Measurements from ENCODE around the gene PVALEF.

Gene PVALEF

DNA sequence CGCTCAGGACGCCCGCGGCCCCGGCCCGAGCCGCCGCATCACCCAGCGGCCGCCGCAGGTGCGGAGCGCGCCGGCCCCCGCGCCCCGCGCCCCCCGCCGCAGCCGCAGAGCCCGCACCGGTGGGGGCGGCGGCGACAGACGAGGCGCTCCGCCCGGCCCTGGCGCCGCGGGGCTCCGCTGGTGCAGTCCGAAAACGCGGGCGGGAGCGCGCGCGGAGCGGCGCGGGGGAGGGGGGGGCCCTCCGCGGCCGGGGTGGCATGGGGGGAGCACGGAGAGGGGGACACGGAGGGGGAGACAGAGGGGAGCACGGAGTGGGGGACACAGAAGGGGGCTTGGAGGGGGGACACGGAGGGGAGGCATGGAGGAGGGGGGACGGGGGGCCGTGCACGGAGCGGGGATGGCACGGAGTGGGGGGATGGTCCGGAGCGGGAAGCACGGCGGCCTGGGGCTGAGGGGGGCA, 756 bp downstream of the PVALEF start, which contains the start of gene AATK:
Gene AATK (minus strand): TSS at position 189 of the 460 bp plus-strand sequence. CDS start 229 bp downstream, outside the sequence.
- peaks cover 36% of the 10 kb centered on the region for H3K27me3 ChIP-seq (ENCODE audit: insufficient read depth, poor library complexity, severe bottlenecking)

DNA sequence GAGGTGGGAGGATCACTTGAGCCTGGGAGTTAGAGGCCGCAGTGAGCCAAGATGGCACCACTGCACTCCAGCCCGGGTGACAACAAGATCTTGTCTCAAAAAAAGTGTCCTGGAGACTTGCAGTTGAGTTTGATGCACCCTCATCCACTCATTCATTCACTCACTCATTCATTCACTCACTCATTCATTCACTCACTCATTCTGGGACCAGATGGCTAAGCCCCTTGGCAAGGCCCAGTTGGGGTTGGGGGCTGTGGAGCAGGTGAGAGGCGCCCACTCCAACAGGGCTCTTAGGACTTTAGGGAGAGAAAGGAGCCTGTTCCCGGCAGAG, 1.9 kb downstream of the PVALEF start:
- Histone ChIP-seq H3K9me3 (ENCODE audit: severe bottlenecking) (no peaks in the 10 kb centered on the region), H3K4me1 (ENCODE audit: insufficient read depth, poor library complexity, severe bottlenecking) (no peaks in the 10 kb centered on the region), H3K27ac (ENCODE audit: poor library complexity, severe bottlenecking) (no peak overlapping the region), H3K27me3 (ENCODE audit: insufficient read depth, poor library complexity, severe bottlenecking) (peaks cover 36% of the 10 kb centered on the region), H3K4me3 (ENCODE audit: severe bottlenecking) (no peak overlapping the region), H3K36me3 (ENCODE audit: low read depth) (no peaks in the 10 kb centered on the region)
- TF ChIP-seq, protein P1, sequence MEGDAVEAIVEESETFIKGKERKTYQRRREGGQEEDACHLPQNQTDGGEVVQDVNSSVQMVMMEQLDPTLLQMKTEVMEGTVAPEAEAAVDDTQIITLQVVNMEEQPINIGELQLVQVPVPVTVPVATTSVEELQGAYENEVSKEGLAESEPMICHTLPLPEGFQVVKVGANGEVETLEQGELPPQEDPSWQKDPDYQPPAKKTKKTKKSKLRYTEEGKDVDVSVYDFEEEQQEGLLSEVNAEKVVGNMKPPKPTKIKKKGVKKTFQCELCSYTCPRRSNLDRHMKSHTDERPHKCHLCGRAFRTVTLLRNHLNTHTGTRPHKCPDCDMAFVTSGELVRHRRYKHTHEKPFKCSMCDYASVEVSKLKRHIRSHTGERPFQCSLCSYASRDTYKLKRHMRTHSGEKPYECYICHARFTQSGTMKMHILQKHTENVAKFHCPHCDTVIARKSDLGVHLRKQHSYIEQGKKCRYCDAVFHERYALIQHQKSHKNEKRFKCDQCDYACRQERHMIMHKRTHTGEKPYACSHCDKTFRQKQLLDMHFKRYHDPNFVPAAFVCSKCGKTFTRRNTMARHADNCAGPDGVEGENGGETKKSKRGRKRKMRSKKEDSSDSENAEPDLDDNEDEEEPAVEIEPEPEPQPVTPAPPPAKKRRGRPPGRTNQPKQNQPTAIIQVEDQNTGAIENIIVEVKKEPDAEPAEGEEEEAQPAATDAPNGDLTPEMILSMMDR (IDR thresholded peaks at IDR 0.05; ENCODE audit: poor library complexity, severe bottlenecking): no peak
- ATAC-seq (ENCODE audit: low read depth) (no peak), DNase-seq (ENCODE audit: low spot score) (no peak)

More for the DNA sequence above, 756 bp downstream of the PVALEF start, which contains the start of gene AATK:
- H3K4me3 ChIP-seq (ENCODE audit: severe bottlenecking): peak within 1 kb of the TSS; percentile 17
- H3K9me3 ChIP-seq (ENCODE audit: severe bottlenecking): no peaks in the 10 kb centered on the region
- ATAC-seq (ENCODE audit: low read depth) (no peak), DNase-seq (ENCODE audit: low spot score) (no peak)
- TF ChIP-seq, protein P1 (IDR thresholded peaks at IDR 0.05; ENCODE audit: poor library complexity, severe bottlenecking): no peak
- no peak within 1 kb of the TSS for H3K27ac ChIP-seq (ENCODE audit: poor library complexity, severe bottlenecking)
- H3K36me3 ChIP-seq (ENCODE audit: low read depth): no peaks in the 10 kb centered on the region
- H3K4me1 ChIP-seq (ENCODE audit: insufficient read depth, poor library complexity, severe bottlenecking): no peaks in the 10 kb centered on the region

DNA sequence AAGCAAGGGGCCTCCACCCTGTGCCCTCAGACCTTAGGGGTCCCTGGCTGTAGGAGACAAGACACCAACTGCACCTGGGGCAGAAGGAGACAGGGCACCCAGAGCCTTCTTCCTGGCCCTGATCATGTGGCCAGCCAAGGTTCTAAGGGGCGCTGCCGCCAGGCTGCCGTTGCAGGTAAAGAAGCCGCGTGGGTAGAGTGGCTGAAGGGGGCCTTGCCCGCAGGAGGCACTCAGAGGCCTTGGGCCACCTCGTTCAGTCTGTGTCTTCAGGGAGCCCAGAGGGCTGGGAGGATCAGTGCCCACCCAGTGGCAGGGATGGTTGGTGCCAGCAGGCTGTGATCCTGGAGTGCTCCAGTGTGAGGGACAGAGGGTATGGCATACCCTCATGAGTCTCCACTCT, 2.3 kb downstream of the PVALEF start:
- ATAC-seq (ENCODE audit: low read depth) (no peak), DNase-seq (ENCODE audit: low spot score) (no peak)
- no peak overlapping the region for H3K27ac ChIP-seq (ENCODE audit: poor library complexity, severe bottlenecking)
- peaks cover 36% of the 10 kb centered on the region for H3K27me3 ChIP-seq (ENCODE audit: insufficient read depth, poor library complexity, severe bottlenecking)
- no peak overlapping the region for H3K4me3 ChIP-seq (ENCODE audit: severe bottlenecking)
- TF ChIP-seq, protein P1 (IDR thresholded peaks at IDR 0.05; ENCODE audit: poor library complexity, severe bottlenecking): no peak
- H3K9me3 ChIP-seq (ENCODE audit: severe bottlenecking): no peaks in the 10 kb centered on the region
- H3K36me3 ChIP-seq (ENCODE audit: low read depth): no peaks in the 10 kb centered on the region
- H3K4me1 ChIP-seq (ENCODE audit: insufficient read depth, poor library complexity, severe bottlenecking): no peaks in the 10 kb centered on the region

- TF ChIP-seq, protein P1 (IDR thresholded peaks at IDR 0.05; ENCODE audit: poor library complexity, severe bottlenecking): no peak
- H3K9me3 ChIP-seq (ENCODE audit: severe bottlenecking): no peaks in the 10 kb centered on the region
- peaks cover 25% of the 10 kb centered on the region for H3K27me3 ChIP-seq (ENCODE audit: insufficient read depth, poor library complexity, severe bottlenecking)
- H3K4me1 ChIP-seq (ENCODE audit: insufficient read depth, poor library complexity, severe bottlenecking): no peaks in the 10 kb centered on the region
- H3K4me3 ChIP-seq (ENCODE audit: severe bottlenecking): no peak overlapping the region
- no peak for ATAC-seq (ENCODE audit: low read depth)
- no peak overlapping the region for H3K27ac ChIP-seq (ENCODE audit: poor library complexity, severe bottlenecking)
- no peaks in the 10 kb centered on the region for H3K36me3 ChIP-seq (ENCODE audit: low read depth)
- DNase-seq (ENCODE audit: low spot score): no peak
Measured at GRCh38 chr17:81169870-81170309, 4.6 kb downstream of the PVALEF start.

DNA sequence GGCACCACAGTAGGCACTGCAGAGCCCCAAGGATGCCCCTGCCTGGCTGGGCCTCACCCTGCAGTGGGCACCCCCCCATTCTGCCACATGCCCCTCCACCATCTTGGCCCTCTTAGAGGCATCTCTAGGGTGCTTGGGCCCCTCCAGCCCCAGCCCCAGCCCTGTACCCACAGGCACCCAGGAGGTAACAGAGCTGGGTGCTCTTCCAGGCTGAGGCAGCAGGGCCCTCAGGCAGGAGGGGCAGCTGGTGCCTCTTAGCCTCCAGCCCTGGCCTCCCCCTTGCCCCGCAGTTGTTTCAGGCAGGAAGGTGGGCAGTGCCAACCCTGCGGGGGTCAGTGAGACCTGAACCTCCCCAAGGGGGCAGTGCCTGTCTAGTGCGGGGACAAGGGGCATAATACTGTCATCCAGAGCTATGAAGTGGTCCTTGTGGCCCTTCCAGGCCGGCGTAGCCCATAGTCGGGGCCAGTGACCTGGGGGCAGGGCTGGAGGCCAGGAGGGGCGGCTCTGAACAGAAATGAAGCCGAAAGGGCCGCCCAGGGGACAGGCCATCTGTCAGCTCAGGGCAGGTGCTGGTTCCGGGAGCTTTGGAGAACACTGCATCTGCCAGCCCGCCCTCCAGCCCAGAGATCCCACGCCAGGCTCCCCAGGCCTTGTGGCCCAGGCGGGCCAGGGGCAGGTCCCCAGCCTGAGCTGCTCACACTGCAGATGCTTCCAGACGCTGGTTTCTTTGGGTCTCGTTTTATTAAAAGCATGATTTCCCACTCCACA, 5.6 kb downstream of the PVALEF start:
- Histone ChIP-seq H3K4me1 (ENCODE audit: insufficient read depth, poor library complexity, severe bottlenecking) (no peaks in the 10 kb centered on the region), H3K27me3 (ENCODE audit: insufficient read depth, poor library complexity, severe bottlenecking) (peaks cover 16% of the 10 kb centered on the region), H3K27ac (ENCODE audit: poor library complexity, severe bottlenecking) (no peak overlapping the region), H3K36me3 (ENCODE audit: low read depth) (no peaks in the 10 kb centered on the region), H3K9me3 (ENCODE audit: severe bottlenecking) (peaks cover 6% of the 10 kb centered on the region), H3K4me3 (ENCODE audit: severe bottlenecking) (no peak overlapping the region)
- no peak for ATAC-seq (ENCODE audit: low read depth)
- DNase-seq (ENCODE audit: low spot score): no peak
- TF ChIP-seq, protein P1 (IDR thresholded peaks at IDR 0.05; ENCODE audit: poor library complexity, severe bottlenecking): no peak
